HG02798 (cell line): ENCODE measurements around the gene TECPR1.
A peak's percentile ranks its signal among the peaks of the same experiment; 100 is the strongest.

Source experiments
- ATAC-seq: cut with Tn5 transposase; IDR thresholded peaks from one replicate; pipeline ENCODE4 v1.9.1; 2021; ENCODE audit warnings: mild to moderate bottlenecking; ENCODE audit not compliant: unreplicated experiment, poor library complexity

Gene TECPR1

DNA sequence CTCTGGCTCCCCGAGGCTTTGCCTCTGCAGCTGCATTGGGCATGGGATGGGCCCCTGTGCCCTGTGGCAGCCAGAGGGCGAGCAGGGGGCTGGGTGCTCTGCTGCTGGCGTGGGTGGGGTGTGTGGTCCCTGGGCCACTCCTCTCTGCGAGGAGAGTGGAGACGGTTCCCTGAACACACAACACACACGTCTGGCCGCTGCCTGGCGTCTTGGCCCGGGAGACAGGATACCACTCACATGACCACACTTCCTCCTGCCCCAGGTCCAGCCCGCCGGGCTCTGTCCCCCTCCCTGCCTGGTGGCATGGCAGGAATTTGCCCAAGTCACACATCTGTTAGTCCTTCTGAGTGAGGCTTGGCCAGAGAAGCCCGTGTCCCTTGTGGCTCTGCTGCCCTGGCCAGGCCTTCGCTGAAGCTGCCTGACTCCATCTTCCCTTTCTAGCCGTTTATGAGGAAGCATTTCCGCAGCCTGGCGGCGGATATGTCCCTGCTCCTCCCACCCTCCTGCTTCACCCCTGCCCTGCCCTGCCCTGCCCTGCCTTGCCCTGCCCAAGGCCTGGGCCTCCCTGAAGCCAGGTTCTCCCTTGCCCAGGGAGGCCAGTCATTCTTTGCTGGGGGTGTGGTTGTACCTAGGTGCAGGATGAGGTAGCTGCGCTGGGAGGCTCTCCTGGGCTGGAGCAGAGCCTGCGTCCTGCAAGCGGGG is 32.5 kb upstream of the TECPR1 start:
- ATAC-seq = no peak

DNA sequence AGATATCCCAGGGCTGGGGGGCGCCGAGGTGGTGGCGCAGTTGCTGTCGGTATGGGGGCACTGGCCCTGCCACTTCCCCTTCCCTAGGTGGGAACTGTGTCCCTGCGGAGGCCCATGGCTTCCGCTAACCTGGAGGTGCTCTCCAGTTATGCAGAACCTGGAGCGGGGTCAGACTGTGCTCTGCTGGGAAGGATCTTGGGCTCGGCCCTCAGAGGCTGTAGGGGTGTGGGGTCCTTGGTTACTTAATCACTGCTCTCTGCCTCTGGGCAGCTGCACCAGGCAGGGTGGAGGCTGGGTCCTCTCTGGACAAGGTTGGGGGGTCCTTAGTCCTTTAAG is 31.8 kb upstream of the TECPR1 start:
- ATAC-seq = no peak

DNA sequence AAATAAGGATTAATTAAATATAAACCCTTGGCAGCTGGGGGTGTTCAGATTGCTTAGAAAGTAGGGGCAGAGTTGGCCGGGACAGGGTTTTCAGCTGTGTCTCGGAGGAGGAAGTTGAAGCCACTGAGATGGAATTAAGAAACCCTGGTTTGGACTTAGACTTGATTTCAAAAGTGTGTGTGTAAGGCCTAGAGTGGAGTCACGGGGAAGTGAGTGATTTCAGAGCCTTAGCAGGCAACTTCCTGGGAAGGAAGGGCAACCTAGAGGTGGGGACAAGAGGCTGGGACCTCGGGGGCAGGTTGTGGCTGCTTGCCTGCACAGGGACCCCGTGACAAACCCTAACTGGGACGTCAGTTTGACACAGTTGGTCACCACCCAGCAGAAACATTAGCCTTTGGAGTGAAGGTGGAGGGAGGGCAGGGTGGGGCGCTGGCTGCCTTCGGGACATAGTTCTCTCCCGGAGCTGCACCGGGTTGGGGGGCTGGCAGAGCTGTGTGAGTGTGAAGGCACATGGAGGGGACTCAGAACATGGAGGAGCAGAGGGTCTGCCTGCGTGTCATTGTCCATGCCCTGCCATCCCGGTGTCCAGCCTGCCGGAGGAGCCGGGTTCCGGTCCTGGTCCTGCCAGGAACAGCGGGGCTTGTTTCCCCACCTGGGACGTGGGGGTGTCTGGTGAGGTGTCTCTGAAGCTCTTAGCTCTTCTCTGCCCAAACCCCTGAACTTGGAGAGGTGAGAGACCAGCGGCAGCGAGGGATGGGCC is 31.3 kb upstream of the TECPR1 start:
- ATAC-seq = no peak

DNA sequence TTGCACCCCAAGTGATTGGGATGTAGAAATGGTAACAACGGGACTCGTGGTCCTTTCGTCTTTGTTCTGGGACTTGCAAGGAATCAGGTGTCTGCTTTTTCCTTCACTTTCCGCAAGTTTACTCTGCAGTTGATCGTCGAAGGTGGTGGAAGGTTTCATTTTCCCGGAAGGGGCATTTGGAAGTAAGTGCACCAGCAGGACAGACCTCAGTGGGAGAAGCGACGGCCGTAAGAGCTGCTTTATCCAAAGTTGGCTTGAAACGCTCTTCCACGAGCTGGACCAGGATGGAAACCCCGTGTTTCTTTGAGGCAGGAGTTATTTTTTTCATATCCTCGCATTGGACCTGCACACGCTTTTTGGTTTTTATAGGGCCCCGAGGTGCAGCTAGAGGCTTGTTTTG is 30.7 kb upstream of the TECPR1 start:
- ATAC-seq = no peak

DNA sequence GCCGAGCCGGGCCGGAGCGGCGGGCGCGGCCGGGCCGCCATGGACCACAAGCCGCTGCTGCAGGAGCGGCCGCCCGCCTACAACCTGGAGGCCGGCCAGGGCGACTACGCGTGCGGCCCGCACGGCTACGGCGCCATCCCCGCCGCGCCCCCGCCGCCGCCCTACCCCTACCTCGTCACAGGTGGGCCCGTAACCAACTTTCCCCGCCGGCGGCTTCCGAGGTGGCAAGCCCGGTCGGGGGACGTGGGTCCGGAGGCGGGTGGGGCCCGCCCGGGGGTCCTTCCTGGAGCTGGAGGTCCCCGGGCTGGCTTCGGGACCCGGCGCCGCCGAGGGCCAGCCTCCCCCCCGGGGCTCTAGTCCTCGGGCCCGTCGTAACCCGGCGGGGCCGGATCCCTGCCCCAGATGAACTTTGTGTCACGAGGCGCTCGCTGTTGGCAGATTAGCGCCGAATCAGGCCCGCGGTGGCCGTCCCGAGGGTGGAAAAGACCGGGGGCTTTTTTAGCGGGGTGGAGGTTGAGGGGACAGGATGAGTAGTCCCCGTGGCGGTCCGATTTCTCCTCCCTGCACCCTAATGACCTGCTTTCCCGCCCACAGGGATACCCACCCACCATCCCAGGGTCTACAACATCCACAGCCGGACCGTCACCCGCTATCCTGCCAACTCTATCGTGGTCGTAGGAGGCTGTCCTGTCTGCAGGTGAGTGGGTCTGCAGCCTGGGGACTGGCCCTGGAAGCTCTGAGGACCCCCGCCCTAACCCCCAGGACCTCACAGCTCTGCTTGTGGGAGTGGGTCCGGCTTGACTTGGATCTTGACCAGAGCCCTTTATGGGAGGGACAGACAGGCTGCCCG is 29.9 kb upstream of the TECPR1 start:
- ATAC-seq = peak; percentile 42

DNA sequence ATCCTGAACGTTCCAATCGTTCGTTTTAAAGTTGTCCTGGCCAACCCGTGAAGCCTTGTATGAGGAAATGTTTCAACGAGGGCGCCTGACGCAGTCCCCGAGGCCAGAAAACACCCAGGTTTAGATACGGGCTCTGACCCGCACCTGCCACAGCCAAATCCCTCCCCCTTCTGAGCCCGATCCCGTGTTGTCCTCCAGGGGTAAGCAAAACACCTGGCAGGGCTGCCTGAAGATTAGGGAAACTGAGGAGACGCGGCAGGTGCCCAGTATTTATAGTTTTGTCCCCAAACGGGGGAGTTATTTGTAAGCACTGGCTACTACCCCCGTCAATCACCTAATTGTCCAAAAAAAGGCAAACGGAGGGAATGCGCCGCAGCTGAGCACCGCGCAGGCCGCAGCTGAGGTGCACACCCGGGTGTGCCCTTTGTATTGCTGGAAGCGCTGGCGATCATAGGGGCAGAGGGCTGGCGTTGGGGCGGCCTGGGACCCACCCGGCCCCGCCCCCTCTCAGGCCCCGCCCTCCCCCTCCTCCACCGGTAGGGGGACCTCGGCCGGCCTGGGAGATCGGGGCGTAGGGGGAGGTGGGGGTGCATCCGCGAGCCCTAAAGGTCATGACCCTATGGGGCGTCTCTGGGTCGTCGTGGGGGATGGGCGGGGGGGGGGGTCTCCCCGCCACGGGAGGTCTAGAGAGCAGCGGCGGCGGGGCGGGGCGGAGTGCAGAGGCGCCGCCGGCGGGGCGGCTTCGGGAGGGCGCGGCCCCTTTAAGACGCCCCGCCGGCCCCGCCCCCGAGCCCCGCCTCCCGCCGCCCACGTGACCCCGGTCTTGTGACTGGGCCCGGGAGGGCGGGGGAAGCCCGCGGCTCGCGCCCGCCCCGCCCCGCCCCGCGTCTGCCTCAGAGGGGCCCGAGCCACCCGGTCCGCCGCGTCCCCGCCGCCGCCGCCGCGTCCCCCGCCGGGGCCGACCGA is 29.0 kb upstream of the TECPR1 start, which contains the start of gene BRI3:
Gene BRI3 (plus strand): TSS at position 896 of the 966 bp plus-strand sequence. CDS start 110 bp downstream, outside the sequence.
- peak; percentile 83 for ATAC-seq

DNA sequence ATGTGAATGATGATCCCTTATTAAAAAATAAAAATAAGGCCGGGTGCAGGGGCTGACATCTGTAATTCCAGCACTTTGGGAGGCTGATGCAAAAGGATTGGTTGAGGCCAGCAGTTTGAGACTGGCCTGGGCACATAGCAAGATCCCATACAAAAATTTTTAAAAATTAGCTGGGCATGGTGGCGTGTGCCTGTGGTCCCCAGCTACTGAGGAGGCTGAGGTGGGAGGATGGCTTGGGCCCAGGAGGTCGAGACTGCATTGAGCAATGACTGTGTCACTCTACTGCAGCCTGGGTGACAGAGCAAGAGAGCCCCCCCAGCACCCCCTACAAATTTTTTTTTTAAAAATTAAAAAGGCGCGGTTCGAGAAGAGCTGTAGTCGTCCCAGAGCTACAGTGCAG is 28.3 kb upstream of the TECPR1 start:
- no peak for ATAC-seq

DNA sequence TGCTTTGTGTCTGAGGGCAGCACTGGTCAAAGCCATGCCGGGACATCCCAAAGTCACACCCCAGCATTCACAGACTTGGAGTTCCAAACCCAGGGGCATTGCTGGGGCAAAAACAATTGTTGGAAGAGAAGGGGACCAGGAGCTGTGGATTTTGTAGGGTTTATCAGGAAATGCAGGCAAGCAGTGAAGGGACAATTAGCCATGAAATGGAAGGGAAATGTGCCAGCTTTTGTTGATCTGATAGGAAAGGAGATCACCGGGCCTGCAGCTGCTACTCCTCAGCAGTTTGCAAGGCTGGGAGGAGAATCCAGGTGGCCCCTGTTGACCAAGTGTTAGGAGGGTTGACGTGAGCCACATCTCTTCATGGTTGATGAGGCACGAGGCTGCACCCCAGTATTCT is 26.9 kb upstream of the TECPR1 start:
- no peak for ATAC-seq

DNA sequence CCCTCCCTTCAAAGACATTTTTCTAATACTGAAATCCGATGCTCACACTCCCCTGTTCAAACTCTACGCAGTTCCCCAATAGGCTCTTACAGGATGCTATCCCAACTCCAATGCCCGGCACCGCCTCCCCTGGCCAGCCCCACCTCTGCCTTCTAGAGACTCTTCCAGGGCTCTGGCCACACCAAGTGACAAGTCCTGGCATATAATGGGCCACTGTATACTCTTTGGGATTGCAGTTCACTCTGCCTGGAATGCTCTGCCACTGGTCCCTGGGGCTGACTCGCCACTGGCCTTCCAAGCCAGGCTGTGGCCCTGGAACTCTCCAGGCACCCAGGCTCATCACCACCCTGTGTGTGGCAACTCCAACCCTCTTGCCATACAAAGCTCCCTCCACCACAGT is 26.4 kb upstream of the TECPR1 start:
- no peak for ATAC-seq

DNA sequence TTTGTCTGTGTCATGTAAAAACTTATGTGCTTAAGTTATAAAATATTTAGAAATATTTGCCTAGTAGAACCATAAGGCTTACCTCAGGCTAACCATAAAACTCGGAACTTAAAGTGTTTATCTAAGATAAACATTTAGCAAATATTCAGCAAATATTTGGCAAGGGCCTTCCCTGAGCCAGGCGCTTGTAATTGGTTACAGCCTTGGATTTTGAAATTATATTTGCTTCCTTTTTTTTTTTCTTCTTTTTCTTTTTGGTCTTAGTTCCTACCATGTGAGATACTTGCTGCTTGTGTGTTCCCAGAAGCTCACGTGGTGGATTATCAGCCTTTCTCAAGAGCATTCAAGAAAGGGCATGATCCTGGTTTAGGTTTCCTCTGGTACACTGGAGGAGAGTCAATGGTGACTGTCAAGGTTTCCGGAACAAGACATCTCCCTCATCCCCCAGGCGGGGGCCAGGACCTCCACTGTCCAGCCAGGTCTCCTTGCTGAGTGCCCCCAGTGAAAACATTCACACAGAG is 24.3 kb upstream of the TECPR1 start:
- no peak for ATAC-seq

DNA sequence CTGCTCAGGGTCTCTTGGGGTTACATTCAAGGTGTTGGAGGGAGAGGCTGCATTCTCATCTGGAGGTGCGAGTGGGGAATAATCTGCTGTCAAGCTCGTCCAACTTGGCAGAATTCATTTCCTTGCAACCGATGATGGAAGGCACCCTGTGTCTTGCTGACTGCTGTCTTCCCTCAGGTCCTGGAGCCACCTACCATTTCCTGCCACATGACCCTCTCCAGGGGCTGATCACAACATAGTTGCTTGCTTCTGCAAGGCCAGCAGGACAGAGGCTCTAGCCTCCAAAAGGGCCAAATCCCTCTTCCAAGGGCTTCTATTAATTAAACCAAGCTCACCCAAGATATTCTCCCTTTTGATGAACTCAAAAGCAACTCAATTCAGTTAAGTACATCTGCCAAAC is 15.3 kb upstream of the TECPR1 start:
- ATAC-seq = no peak

DNA sequence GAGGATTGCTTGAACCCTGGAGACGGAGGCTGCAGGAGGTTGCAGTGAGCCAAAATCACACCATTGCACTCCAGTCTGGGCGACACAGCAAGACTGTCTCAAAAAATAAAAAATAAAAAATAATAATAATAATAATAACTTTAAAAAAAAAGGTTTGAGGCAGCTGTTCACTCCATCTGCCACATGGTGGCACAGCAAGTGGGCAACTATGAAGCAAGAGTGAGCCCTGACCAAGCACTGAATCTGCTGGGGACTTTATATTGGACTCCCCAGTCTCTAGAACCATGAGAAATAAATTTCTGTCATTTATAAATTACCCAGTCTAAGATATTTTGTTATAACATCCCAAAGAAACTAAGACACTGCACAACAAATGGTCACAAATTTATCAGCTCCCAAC is 14.8 kb upstream of the TECPR1 start:
- ATAC-seq = no peak

DNA sequence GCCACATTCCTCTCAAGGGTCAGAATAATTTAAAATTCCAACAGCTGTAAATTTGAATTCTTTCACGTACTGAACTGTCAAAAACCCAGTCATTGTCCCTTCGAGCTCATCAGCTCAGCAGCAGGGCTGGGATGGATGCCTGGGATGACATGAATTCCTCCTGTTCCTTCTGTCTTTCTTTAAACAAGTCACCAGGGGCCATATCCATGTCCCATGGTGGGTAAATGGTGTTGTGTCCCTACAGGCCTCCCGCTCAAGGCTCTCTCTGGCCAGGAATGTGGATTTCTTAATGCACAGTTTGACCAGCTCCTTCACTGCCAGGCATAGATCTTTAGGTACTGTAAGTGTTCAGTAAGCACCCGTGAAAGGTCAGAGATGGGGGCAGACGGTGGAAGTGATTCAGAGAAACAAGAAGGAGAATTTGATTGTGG is 13.8 kb upstream of the TECPR1 start:
- no peak for ATAC-seq

DNA sequence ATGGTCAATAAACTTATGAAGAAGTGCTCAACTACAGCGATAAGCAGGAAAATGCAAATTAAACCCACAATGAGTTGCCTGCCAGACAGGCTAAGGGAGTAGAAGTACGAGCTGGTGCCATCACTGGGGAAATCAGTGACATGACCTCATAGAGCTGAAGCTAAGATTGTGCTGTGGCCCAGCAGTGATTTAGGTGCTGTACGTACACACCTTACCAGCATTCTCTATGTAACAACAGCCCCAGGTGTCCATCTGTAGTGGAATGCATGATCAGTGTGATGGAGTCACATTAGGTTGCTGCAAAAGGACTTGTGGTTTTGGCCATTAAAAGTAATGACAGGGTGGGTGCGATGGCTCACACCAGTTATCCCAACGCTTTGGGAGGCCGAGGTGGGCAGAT is 5.7 kb upstream of the TECPR1 start:
- no peak for ATAC-seq

DNA sequence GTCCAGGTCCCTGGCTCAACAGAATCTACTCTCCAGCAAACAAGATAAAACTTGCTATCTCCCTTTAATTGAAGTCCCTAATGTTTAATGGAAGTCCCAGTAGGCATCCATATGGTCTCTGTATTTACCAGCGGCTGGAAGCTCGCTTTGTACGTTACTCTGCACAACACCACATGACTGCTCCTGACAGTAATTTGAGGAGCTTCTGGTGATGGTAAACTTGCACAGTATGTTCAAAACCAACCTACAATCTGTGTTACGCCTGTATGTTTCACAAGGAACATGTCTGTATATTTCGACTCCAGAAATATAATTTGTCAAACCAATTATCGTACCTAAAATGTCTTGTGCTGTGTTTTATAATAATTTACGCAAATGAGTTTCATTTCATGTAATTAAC is 4.4 kb upstream of the TECPR1 start:
- ATAC-seq = no peak

DNA sequence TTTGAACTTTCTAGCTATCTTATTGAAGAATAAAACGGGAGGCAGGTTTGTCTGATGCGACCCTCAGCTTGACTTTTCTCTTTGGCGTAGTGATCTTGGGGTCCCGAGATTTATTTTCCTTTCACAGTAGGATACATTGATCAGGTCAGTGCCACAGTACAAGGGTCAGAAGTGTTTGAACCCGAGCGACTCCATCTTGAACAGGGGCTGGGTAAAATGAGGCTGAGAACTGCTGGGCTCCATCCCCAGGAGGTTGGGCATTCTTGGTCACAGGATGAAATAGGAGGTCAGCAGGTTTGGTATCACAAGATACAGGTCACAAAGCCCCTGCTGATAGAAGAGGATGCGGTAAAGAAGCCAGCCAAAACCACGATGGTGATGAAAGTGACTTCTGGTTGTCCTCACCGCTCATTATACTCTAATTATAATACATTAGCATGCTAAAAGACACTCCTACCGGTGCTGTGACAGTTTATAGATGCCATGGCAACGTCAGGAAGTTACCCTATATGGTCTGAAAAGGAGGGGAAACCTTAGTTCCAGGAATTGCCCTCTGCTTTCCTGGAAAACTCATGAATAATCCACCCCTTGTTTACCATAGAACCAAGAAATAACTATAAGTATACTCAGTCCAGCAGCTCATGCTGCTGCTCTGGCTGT is 3.0 kb upstream of the TECPR1 start:
- no peak for ATAC-seq

DNA sequence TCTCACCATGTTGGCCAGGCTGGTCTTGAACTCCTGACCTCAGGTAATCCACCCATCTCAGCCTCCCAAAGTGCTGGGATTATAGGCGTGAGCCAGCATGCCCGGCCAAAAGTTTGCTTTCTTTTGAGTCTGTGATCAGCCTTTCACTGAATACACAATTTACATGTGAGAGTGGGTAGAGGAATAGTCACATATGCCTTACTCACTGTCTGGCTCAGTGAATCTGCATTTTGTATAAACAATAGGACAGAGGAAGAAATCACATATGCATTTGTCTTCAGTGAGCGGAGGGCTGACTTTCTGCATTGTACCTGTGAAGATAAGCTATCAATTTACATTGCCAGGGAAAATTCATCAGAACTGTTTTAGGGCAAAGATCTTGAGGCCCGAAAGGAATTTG is 2.5 kb upstream of the TECPR1 start:
- ATAC-seq = no peak

DNA sequence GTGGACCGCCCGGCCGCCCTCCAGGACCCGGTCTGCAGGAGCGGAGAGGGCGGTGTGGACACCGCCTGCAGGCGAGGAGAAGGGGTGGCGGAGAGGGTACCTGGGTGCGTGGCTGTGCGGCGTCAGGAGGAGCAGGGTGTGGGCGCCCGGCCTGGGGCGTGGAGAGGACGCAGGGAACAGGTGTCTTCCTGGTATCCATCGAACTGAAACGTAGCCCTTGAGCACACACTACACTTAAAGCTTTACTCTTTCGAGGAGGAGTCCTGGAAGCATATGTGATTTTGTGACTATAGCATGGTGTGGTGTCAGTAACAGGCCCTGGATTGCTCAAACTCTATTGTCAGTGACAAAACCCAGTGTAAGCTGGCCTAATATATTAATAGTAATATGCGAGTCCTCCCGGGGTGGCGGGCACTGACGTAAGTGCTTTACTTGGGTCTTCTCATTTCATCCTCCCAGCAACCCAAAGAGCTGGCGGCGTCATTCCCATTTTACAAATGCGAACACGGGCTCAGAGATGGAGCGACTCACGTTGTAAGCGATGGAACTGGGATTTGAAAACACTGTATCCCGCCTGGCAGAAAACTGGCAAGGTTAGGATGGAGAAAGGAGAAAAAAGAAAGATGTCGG is 508 bp upstream of the TECPR1 start:
- ATAC-seq = peak; percentile 29

DNA sequence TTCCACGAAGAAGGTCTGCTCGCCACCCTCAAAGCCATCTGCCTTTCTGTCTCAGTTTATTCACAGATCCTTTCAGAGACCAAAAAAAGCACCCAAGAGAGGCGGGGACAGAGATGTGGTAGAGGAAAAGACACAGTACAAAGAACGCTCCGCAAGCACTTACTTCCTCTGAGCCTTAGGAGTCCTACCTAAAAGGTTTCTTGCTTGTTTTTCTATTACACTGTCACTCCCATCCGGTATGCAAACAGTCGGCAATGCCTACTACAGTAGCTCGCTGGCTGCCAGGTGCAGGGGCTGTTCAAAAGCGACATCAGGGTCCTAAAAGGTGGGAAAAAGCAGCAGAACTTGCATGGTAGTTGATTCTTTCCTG is 816 bp downstream of the TECPR1 start:
- peak; percentile 12 for ATAC-seq
